Measurements from ENCODE around the gene TEK.

The TEK gene

GRCh38 chr9:27112235-27112634, 3.2 kb downstream of the TEK start:
- no peaks in the 10 kb centered on the region for H3K36me3 ChIP-seq (replicated peaks; ENCODE audit: low read depth, low read length)
- no peak for TF ChIP-seq EZH2phosphoT487 (IDR thresholded peaks at IDR 0.05; ENCODE audit: low read depth)
- TF ChIP-seq, protein P1, sequence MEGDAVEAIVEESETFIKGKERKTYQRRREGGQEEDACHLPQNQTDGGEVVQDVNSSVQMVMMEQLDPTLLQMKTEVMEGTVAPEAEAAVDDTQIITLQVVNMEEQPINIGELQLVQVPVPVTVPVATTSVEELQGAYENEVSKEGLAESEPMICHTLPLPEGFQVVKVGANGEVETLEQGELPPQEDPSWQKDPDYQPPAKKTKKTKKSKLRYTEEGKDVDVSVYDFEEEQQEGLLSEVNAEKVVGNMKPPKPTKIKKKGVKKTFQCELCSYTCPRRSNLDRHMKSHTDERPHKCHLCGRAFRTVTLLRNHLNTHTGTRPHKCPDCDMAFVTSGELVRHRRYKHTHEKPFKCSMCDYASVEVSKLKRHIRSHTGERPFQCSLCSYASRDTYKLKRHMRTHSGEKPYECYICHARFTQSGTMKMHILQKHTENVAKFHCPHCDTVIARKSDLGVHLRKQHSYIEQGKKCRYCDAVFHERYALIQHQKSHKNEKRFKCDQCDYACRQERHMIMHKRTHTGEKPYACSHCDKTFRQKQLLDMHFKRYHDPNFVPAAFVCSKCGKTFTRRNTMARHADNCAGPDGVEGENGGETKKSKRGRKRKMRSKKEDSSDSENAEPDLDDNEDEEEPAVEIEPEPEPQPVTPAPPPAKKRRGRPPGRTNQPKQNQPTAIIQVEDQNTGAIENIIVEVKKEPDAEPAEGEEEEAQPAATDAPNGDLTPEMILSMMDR (IDR thresholded peaks at IDR 0.05; ENCODE audit: low read depth, low read length): no peak
- H3K79me2 ChIP-seq (ENCODE audit: low read length): no peaks in the 10 kb centered on the region
- H3K4me1 ChIP-seq (ENCODE audit: low read length): no peaks in the 10 kb centered on the region
- H3K27me3 ChIP-seq (ENCODE audit: low read depth, low read length): peaks cover 7% of the 10 kb centered on the region; the same call in 1 of the 2 replicates
- H3K4me3 ChIP-seq (ENCODE audit: low read length): no peak overlapping the region
- H3K4me2 ChIP-seq (ENCODE audit: low read length): no peak overlapping the region
- no peak overlapping the region for H3K9ac ChIP-seq (ENCODE audit: low read length)
- no peak overlapping the region for H2AFZ ChIP-seq (ENCODE audit: low read depth, low read length)
- H4K20me1 ChIP-seq (ENCODE audit: insufficient read depth, low read length): no peaks in the 10 kb centered on the region
- H3K27ac ChIP-seq (ENCODE audit: low read length): no peak overlapping the region
- no peaks in the 10 kb centered on the region for H3K9me3 ChIP-seq (ENCODE audit: insufficient read depth, low read length)

DNA sequence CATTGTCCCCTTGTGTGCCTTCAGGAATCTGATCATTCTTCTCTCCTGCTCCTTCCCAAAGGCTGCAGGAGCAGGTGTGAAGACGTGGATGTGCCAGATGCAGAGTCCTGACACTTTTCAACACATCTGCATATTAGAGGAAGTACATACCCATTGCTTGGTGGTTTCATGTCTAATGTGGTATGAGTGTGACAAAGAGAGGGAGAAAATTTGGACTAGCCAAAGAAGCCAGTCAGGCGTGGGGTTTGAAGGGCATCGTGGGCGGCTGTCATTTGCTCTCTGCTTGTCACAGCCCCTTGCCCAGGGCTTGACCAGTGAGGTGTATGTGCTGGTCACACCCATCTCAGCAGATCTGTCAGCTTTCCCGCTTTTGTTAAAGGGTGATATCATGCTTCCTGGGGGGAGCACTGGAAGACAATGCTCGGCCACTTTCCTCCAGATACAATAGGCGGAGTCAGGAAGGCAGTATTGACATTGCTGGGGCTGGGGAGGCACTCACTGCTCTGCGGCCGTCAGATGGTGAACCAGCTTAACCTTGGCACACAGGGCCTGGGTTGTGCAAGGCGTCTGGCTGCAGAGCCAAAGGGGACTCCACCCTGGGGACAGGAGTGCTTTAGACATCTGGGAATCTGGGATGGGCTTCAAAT, 8.6 kb downstream of the TEK start:
- Histone ChIP-seq H3K79me2 (ENCODE audit: low read length) (no peaks in the 10 kb centered on the region), H3K9ac (ENCODE audit: low read length) (no peak overlapping the region), H2AFZ (ENCODE audit: low read depth, low read length) (no peak overlapping the region), H3K27ac (ENCODE audit: low read length) (no peak overlapping the region), H3K4me3 (ENCODE audit: low read length) (no peak overlapping the region), H3K27me3 (ENCODE audit: low read depth, low read length) (peaks cover 6% of the 10 kb centered on the region; the same call in 1 of the 2 replicates), H3K36me3 (replicated peaks; ENCODE audit: low read depth, low read length) (no peaks in the 10 kb centered on the region), H3K4me1 (ENCODE audit: low read length) (no peaks in the 10 kb centered on the region), H4K20me1 (ENCODE audit: insufficient read depth, low read length) (no peaks in the 10 kb centered on the region), H3K9me3 (ENCODE audit: insufficient read depth, low read length) (no peaks in the 10 kb centered on the region), H3K4me2 (ENCODE audit: low read length) (no peak overlapping the region)
- TF ChIP-seq, protein P1 (IDR thresholded peaks at IDR 0.05; ENCODE audit: low read depth, low read length): no peak
- TF ChIP-seq EZH2phosphoT487 (IDR thresholded peaks at IDR 0.05; ENCODE audit: low read depth): no peak

- no peak overlapping the region for H2AFZ ChIP-seq (ENCODE audit: low read depth, low read length)
Observed at GRCh38 chr9:27118916-27119315, 9.9 kb downstream of the TEK start.

DNA sequence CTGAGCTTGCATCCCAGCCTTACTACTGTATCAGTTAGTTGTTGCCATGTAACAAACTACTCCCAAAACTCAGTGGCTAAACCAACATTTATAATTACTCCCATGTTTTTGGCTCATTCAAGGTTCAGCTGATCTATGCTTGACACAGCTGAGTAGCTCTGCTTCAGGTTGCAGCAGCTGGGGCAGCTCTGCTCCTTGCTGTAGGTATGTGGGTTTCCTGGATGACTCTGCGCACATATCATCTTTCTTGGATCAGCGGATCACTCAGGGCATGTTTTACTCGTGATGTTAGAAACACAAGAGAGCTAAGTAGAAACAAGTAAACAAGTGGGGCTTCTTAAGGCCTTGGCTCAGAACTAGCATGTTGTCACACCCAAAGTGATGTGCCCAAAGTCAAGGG, 15.1 kb downstream of the TEK start:
- Histone ChIP-seq H3K27ac (ENCODE audit: low read length) (no peak overlapping the region), H3K4me3 (ENCODE audit: low read length) (no peak overlapping the region), H3K4me1 (ENCODE audit: low read length) (no peaks in the 10 kb centered on the region), H4K20me1 (ENCODE audit: insufficient read depth, low read length) (no peaks in the 10 kb centered on the region), H3K27me3 (ENCODE audit: low read depth, low read length) (peaks cover 3% of the 10 kb centered on the region; the same call in 1 of the 2 replicates), H2AFZ (ENCODE audit: low read depth, low read length) (no peak overlapping the region), H3K9ac (ENCODE audit: low read length) (no peak overlapping the region), H3K9me3 (ENCODE audit: insufficient read depth, low read length) (no peaks in the 10 kb centered on the region), H3K79me2 (ENCODE audit: low read length) (no peaks in the 10 kb centered on the region), H3K36me3 (replicated peaks; ENCODE audit: low read depth, low read length) (no peaks in the 10 kb centered on the region), H3K4me2 (ENCODE audit: low read length) (no peak overlapping the region)
- no peak for TF ChIP-seq EZH2phosphoT487 (IDR thresholded peaks at IDR 0.05; ENCODE audit: low read depth)
- TF ChIP-seq, protein P1 (IDR thresholded peaks at IDR 0.05; ENCODE audit: low read depth, low read length): no peak

More at GRCh38 chr9:27118916-27119315, 9.9 kb downstream of the TEK start:
- Histone ChIP-seq H3K79me2 (ENCODE audit: low read length) (no peaks in the 10 kb centered on the region), H3K9me3 (ENCODE audit: insufficient read depth, low read length) (no peaks in the 10 kb centered on the region), H3K27me3 (ENCODE audit: low read depth, low read length) (peaks cover 6% of the 10 kb centered on the region; the same call in 1 of the 2 replicates), H3K4me1 (ENCODE audit: low read length) (no peaks in the 10 kb centered on the region), H3K4me3 (ENCODE audit: low read length) (no peak overlapping the region), H3K36me3 (replicated peaks; ENCODE audit: low read depth, low read length) (no peaks in the 10 kb centered on the region), H3K9ac (ENCODE audit: low read length) (no peak overlapping the region), H3K4me2 (ENCODE audit: low read length) (no peak overlapping the region), H4K20me1 (ENCODE audit: insufficient read depth, low read length) (no peaks in the 10 kb centered on the region), H3K27ac (ENCODE audit: low read length) (no peak overlapping the region)
- TF ChIP-seq EZH2phosphoT487 (IDR thresholded peaks at IDR 0.05; ENCODE audit: low read depth): no peak
- TF ChIP-seq, protein P1 (IDR thresholded peaks at IDR 0.05; ENCODE audit: low read depth, low read length): no peak

Measured in OCI-LY3 (cell line).